ENCODE data around the gene MTRR. TPM values are rescaled to one million over a fixed set of nuclear protein-coding genes. Genes with fewer than 3 reads are reported as not detected.

Gene MTRR
- total and polyA plus RNA-seq, 9 of the 15 experiments (the other 6 are each of a cell fraction or from before 2014, with no cell fraction given) = 39.3 to 84.6 (median 66.2) TPM

- TF ChIP-seq IRF1 (CRISPR knock-in tag; IDR thresholded peaks at IDR 0.05; ENCODE audit: borderline replicate concordance) = no peak
These were observed 57.2 kb downstream of the MTRR start (continued) for GRCh38 chr5:7925961-7926695.

GRCh38 chr5:7926720-7927119, 57.8 kb downstream of the MTRR start:
- H3K9me3 ChIP-seq (replicated peaks; ENCODE audit: control insufficient read depth, insufficient read depth, low read depth, low read length) = no peaks in the 10 kb centered on the region
- no peak overlapping the region for H3K27ac ChIP-seq (ENCODE audit: extremely low read depth, low read depth, low read length)
- ChIA-PET CTCF (ENCODE audit: low intra/inter-chr PET ratio) (interaction anchor here (2.0 kb wide), 1 partner anchor 1281 kb away, joined by 14 read pairs; no protein-coding TSS in a partner anchor), POLR2A (interaction anchor here (0.8 kb wide), 1 partner anchor 137 kb away, joined by 4 read pairs; no protein-coding TSS in a partner anchor)
- DNase-seq (ENCODE audit: extremely low read depth in 1 of 4, low spot score in 3 of 4) = no peak
- H3K9me1 ChIP-seq (ENCODE audit: control insufficient read depth, insufficient read depth, low read length) = no peaks in the 10 kb centered on the region
- H3K4me2 ChIP-seq (ENCODE audit: insufficient read depth, low read length) = no peak overlapping the region
- FAIRE-seq = no peak
- no peaks in the 10 kb centered on the region for H3K36me3 ChIP-seq (ENCODE audit: control insufficient read depth, insufficient read depth, low read length)
- no peak overlapping the region for H3K4me3 ChIP-seq
- no peaks in the 10 kb centered on the region for H4K20me1 ChIP-seq (replicated peaks; ENCODE audit: control insufficient read depth, insufficient read depth, low read length)
- no peaks in the 10 kb centered on the region for H3K4me1 ChIP-seq (replicated peaks in 1 of 2; ENCODE audit: control insufficient read depth in 2 of 2, insufficient read depth in 2 of 2, low read length in 2 of 2)
- no peak overlapping the region for H3K9ac ChIP-seq (ENCODE audit: insufficient read depth in 1 of 2, low read depth in 2 of 2, low read length in 2 of 2)
- intact Hi-C loops (cut with micrococcal nuclease) (loop anchor here (5.0 to 10.0 kb wide), 3 partner anchors 121 to 1618 kb away; partner anchors contain the start of gene SEMA5A), in situ Hi-C loops (cut with MboI) (loop anchor here (10.0 kb wide), 1 partner anchor 1278 kb away; no protein-coding TSS in a partner anchor)
- no peaks in the 10 kb centered on the region for H3K79me2 ChIP-seq (ENCODE audit: control insufficient read depth, insufficient read depth, low read length)
- no peak overlapping the region for H2AFZ ChIP-seq (ENCODE audit: low read depth, low read length)
- no TSS peak for BruUV-seq (replicated peaks)
- peaks cover 0 to 4% of the 10 kb centered on the region in 2 experiments; a peak in 2 of 5 replicates for H3K27me3 ChIP-seq (ENCODE audit: control insufficient read depth in 2 of 2, insufficient read depth in 2 of 2, low read length in 2 of 2)
- WGBS (ENCODE audit: insufficient coverage, low coverage, missing lambda C conversion rate) = 5% methylated on average over 6 of the region's 6 CpGs
- no peak for ATAC-seq
- TF ChIP-seq ZNF232 (CRISPR knock-in tag; IDR thresholded peaks at IDR 0.05) (no peak), CHAMP1 (IDR thresholded peaks at IDR 0.05) (no peak), ZNF717 (CRISPR knock-in tag; IDR thresholded peaks at IDR 0.05) (no peak), SAFB2 (IDR thresholded peaks at IDR 0.05; ENCODE audit: borderline replicate concordance, low read depth, low read length, severe bottlenecking) (no peak), ZNF57 (CRISPR knock-in tag; IDR thresholded peaks at IDR 0.05) (no peak), WHSC1 (IDR thresholded peaks at IDR 0.05; ENCODE audit: low read length) (no peak), HLTF (IDR thresholded peaks at IDR 0.05) (no peak), PHF21A (IDR thresholded peaks at IDR 0.05; ENCODE audit: borderline replicate concordance, low read depth) (no peak), ZBTB26 (CRISPR knock-in tag; IDR thresholded peaks at IDR 0.05) (no peak), DMBX1 (CRISPR knock-in tag; IDR thresholded peaks at IDR 0.05; ENCODE audit: borderline replicate concordance) (no peak), ATF2 (CRISPR knock-in tag; IDR thresholded peaks at IDR 0.05) (no peak), NRF1 (conservative IDR thresholded peaks at IDR 0.05 in 1 of 2, IDR thresholded peaks at IDR 0.05 in 1 of 2) (no peak)

Data from K562 (cell line).